GM12878 (cell line): ENCODE measurements around the gene NPDC1. TPM values are rescaled to one million over a fixed set of nuclear protein-coding genes. Genes with fewer than 3 reads are reported as not detected.

ENCODE experiments used
- CREM ChIP-seq: IDR thresholded peaks from 2 replicates; pipeline ENCODE4 v1.6.1; 2014; ENCODE audit warnings: antibody characterized with exemption, low read depth
- IKZF1 ChIP-seq: fragments of 450-650 bp; conservative IDR thresholded peaks from 2 replicates; pipeline ENCODE4 v1.6.1; 2017; ENCODE audit warnings: antibody characterized with exemption, mild to moderate bottlenecking
- IKZF2 ChIP-seq, 2 experiments: fragments of 450-650 bp; IDR thresholded peaks; 2 replicates each; pipeline ENCODE4 v1.6.1; 2017; ENCODE audit warnings: mild to moderate bottlenecking in 2 of 2, moderate library complexity in 2 of 2
- LARP7 ChIP-seq: fragments of 450-650 bp; IDR thresholded peaks from 2 replicates; pipeline ENCODE4 v1.6.1; 2017; ENCODE audit warnings: mild to moderate bottlenecking
- NBN ChIP-seq: fragments of 450-650 bp; IDR thresholded peaks from 2 replicates; pipeline ENCODE4 v1.6.1; 2016
- NR2F1 ChIP-seq: fragments of 450-650 bp; conservative IDR thresholded peaks from 2 replicates; pipeline ENCODE4 v1.6.1; 2017; ENCODE audit warnings: mild to moderate bottlenecking
- SIX5 ChIP-seq: IDR thresholded peaks from 2 replicates; pipeline ENCODE4 v1.6.1; 2011; ENCODE audit warnings: mild to moderate bottlenecking, low read depth, low read length, moderate library complexity; ENCODE audit not compliant: severe bottlenecking
- SPI1 ChIP-seq: IDR thresholded peaks from 2 replicates; pipeline ENCODE4 v1.6.1; 2011; ENCODE audit warnings: low read depth, mild to moderate bottlenecking, low read length, moderate library complexity, borderline replicate concordance; ENCODE audit not compliant: insufficient read depth
- ZNF207 ChIP-seq: fragments of 450-650 bp; IDR thresholded peaks from 2 replicates; pipeline ENCODE4 v1.6.1; 2014; ENCODE audit warnings: antibody characterized with exemption, mild to moderate bottlenecking, borderline replicate concordance
- polyA plus RNA-seq, 11 experiments: library from polyadenylated mRNA; depleted of rRNA in 4 of 11; unstranded in 6 of 11; stranded (reverse) in 5 of 11; fragments of >200 nt; fragmentation: Nextera tagmentation in 4 of 11; fragmentation: Illumina TruSeq in 1 of 11; extraction: Ambion mirVana in 4 of 11; extraction: Trizol in 1 of 11; gene quantifications; 1 replicate in 1 of 11; 2 replicates in 10 of 11; pipeline versions ENCODE4 v1.2.1 to v1.2.3, GENCODE V29; 2011 to 2016; ENCODE audit warnings: inconsistent platforms in 2 of 11, missing spikeins in 2 of 11, low read depth in 1 of 11
- total RNA-seq, 4 experiments: library from RNA; depleted of rRNA in 3 of 4; stranded (reverse); fragments of >200 nt in 3 of 4; fragmentation: Illumina TruSeq in 1 of 4; extraction: Trizol in 1 of 4; gene quantifications; 2 replicates each; pipeline versions ENCODE4 v1.2.1 to v1.2.3, GENCODE V29; 2013 to 2021
- TF ChIP-seq, protein P1 (sequence below): fragments of 450-650 bp; formaldehyde crosslinking; IDR thresholded peaks from 2 replicates; pipeline ENCODE4 v1.4.0; 2020; ENCODE audit warnings: mild to moderate bottlenecking, moderate library complexity
- TF ChIP-seq, protein P2 (sequence below): fragments of 450-650 bp; IDR thresholded peaks from 2 replicates; pipeline ENCODE4 v1.6.1; 2017; ENCODE audit warnings: mild to moderate bottlenecking, moderate library complexity
- TF ChIP-seq, protein P3 (sequence below): fragments of 450-650 bp; IDR thresholded peaks from 2 replicates; pipeline ENCODE4 v1.6.1; 2016; ENCODE audit warnings: mild to moderate bottlenecking
- TF ChIP-seq, protein P4 (sequence below): fragments of 450-650 bp; IDR thresholded peaks from 2 replicates; pipeline ENCODE4 v1.6.1; 2017; ENCODE audit warnings: mild to moderate bottlenecking, moderate library complexity
- TF ChIP-seq, protein P5 (sequence below), 3 experiments: IDR thresholded peaks in 2 of 3; conservative IDR thresholded peaks in 1 of 3; 2 replicates each; pipeline ENCODE4 v1.5.1; 2011; ENCODE audit warnings: low read depth in 3 of 3, low read length in 3 of 3, mild to moderate bottlenecking in 3 of 3, control low read depth in 2 of 3, moderate library complexity in 2 of 3, inconsistent platforms in 1 of 3, mixed read lengths in 1 of 3; ENCODE audit not compliant: control insufficient read depth in 2 of 3, insufficient read depth in 1 of 3; ENCODE audit errors: extremely low read depth in 1 of 3

Gene NPDC1
- total and polyA plus RNA-seq, 10 of the 15 experiments (the other 5 are each of a cell fraction or from before 2014, with no cell fraction given) = 0.04 to 1.7 (median 0.77) TPM; not detected in 2

DNA sequence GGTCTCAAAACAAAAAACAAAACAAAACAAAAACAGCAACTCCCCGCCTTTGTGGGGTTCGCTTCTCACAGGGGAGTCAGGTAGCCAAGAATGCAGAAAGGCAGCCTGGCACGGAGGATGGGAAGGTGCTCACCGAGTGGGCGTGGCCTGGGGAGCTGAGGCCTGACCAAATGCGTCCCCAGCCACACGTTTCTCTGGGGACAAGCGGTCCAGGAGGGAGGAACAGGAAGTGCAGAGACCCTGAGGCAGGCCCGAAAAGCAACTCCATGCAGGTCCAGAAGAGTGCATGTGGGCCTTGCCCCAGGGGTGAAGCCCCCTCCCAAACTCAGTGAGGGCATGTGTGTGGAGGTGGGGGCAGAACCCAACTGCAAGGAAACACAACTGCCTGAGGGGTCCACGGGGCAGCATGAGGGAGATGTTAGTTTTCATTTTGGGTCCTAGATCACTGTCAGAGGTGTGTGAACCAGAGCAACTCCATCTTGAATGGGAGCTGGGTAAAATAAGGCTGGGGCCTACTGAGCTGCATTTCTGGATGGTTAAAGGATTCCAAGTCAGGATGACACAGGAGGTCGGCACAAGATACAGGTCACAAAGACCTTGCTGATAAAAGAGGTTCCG lies 28.8 kb upstream of the NPDC1 start (continued):
- TF ChIP-seq, protein P1, sequence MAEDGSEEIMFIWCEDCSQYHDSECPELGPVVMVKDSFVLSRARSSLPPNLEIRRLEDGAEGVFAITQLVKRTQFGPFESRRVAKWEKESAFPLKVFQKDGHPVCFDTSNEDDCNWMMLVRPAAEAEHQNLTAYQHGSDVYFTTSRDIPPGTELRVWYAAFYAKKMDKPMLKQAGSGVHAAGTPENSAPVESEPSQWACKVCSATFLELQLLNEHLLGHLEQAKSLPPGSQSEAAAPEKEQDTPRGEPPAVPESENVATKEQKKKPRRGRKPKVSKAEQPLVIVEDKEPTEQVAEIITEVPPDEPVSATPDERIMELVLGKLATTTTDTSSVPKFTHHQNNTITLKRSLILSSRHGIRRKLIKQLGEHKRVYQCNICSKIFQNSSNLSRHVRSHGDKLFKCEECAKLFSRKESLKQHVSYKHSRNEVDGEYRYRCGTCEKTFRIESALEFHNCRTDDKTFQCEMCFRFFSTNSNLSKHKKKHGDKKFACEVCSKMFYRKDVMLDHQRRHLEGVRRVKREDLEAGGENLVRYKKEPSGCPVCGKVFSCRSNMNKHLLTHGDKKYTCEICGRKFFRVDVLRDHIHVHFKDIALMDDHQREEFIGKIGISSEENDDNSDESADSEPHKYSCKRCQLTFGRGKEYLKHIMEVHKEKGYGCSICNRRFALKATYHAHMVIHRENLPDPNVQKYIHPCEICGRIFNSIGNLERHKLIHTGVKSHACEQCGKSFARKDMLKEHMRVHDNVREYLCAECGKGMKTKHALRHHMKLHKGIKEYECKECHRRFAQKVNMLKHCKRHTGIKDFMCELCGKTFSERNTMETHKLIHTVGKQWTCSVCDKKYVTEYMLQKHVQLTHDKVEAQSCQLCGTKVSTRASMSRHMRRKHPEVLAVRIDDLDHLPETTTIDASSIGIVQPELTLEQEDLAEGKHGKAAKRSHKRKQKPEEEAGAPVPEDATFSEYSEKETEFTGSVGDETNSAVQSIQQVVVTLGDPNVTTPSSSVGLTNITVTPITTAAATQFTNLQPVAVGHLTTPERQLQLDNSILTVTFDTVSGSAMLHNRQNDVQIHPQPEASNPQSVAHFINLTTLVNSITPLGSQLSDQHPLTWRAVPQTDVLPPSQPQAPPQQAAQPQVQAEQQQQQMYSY (CRISPR knock-in tag) = peak; percentile 78
- TF ChIP-seq, protein P2, sequence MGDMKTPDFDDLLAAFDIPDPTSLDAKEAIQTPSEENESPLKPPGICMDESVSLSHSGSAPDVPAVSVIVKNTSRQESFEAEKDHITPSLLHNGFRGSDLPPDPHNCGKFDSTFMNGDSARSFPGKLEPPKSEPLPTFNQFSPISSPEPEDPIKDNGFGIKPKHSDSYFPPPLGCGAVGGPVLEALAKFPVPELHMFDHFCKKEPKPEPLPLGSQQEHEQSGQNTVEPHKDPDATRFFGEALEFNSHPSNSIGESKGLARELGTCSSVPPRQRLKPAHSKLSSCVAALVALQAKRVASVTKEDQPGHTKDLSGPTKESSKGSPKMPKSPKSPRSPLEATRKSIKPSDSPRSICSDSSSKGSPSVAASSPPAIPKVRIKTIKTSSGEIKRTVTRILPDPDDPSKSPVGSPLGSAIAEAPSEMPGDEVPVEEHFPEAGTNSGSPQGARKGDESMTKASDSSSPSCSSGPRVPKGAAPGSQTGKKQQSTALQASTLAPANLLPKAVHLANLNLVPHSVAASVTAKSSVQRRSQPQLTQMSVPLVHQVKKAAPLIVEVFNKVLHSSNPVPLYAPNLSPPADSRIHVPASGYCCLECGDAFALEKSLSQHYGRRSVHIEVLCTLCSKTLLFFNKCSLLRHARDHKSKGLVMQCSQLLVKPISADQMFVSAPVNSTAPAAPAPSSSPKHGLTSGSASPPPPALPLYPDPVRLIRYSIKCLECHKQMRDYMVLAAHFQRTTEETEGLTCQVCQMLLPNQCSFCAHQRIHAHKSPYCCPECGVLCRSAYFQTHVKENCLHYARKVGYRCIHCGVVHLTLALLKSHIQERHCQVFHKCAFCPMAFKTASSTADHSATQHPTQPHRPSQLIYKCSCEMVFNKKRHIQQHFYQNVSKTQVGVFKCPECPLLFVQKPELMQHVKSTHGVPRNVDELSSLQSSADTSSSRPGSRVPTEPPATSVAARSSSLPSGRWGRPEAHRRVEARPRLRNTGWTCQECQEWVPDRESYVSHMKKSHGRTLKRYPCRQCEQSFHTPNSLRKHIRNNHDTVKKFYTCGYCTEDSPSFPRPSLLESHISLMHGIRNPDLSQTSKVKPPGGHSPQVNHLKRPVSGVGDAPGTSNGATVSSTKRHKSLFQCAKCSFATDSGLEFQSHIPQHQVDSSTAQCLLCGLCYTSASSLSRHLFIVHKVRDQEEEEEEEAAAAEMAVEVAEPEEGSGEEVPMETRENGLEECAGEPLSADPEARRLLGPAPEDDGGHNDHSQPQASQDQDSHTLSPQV = peak; percentile 98
- TF ChIP-seq IKZF1 (0 out of 2 replicates have a peak, but pooled peaks have one; percentile 17), ZNF207 (no peak), CREM (no peak), IKZF2 (IDR thresholded peaks at IDR 0.05) (no peak; a peak in 1 of 4 replicates), SPI1 (peak; percentile 65; the same call in 1 of the 2 replicates), SIX5 (no peak), NBN (peak; percentile 51; the same call in 1 of the 2 replicates), NR2F1 (no peak), LARP7 (no peak)
- TF ChIP-seq, protein P3, sequence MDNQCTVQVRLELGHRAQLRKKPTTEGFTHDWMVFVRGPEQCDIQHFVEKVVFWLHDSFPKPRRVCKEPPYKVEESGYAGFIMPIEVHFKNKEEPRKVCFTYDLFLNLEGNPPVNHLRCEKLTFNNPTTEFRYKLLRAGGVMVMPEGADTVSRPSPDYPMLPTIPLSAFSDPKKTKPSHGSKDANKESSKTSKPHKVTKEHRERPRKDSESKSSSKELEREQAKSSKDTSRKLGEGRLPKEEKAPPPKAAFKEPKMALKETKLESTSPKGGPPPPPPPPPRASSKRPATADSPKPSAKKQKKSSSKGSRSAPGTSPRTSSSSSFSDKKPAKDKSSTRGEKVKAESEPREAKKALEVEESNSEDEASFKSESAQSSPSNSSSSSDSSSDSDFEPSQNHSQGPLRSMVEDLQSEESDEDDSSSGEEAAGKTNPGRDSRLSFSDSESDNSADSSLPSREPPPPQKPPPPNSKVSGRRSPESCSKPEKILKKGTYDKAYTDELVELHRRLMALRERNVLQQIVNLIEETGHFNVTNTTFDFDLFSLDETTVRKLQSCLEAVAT = no peak
- TF ChIP-seq, protein P4, sequence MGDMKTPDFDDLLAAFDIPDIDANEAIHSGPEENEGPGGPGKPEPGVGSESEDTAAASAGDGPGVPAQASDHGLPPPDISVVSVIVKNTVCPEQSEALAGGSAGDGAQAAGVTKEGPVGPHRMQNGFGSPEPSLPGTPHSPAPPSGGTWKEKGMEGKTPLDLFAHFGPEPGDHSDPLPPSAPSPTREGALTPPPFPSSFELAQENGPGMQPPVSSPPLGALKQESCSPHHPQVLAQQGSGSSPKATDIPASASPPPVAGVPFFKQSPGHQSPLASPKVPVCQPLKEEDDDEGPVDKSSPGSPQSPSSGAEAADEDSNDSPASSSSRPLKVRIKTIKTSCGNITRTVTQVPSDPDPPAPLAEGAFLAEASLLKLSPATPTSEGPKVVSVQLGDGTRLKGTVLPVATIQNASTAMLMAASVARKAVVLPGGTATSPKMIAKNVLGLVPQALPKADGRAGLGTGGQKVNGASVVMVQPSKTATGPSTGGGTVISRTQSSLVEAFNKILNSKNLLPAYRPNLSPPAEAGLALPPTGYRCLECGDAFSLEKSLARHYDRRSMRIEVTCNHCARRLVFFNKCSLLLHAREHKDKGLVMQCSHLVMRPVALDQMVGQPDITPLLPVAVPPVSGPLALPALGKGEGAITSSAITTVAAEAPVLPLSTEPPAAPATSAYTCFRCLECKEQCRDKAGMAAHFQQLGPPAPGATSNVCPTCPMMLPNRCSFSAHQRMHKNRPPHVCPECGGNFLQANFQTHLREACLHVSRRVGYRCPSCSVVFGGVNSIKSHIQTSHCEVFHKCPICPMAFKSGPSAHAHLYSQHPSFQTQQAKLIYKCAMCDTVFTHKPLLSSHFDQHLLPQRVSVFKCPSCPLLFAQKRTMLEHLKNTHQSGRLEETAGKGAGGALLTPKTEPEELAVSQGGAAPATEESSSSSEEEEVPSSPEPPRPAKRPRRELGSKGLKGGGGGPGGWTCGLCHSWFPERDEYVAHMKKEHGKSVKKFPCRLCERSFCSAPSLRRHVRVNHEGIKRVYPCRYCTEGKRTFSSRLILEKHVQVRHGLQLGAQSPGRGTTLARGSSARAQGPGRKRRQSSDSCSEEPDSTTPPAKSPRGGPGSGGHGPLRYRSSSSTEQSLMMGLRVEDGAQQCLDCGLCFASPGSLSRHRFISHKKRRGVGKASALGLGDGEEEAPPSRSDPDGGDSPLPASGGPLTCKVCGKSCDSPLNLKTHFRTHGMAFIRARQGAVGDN = peak; percentile 97
- TF ChIP-seq, protein P5, sequence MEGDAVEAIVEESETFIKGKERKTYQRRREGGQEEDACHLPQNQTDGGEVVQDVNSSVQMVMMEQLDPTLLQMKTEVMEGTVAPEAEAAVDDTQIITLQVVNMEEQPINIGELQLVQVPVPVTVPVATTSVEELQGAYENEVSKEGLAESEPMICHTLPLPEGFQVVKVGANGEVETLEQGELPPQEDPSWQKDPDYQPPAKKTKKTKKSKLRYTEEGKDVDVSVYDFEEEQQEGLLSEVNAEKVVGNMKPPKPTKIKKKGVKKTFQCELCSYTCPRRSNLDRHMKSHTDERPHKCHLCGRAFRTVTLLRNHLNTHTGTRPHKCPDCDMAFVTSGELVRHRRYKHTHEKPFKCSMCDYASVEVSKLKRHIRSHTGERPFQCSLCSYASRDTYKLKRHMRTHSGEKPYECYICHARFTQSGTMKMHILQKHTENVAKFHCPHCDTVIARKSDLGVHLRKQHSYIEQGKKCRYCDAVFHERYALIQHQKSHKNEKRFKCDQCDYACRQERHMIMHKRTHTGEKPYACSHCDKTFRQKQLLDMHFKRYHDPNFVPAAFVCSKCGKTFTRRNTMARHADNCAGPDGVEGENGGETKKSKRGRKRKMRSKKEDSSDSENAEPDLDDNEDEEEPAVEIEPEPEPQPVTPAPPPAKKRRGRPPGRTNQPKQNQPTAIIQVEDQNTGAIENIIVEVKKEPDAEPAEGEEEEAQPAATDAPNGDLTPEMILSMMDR (IDR thresholded peaks at IDR 0.05 in 2 of 3, conservative IDR thresholded peaks at IDR 0.05 in 1 of 3; ENCODE audit: control insufficient read depth in 2 of 3, extremely low read depth in 1 of 3, insufficient read depth in 1 of 3, low read depth in 3 of 3, low read length in 3 of 3) = no peak
